Muscle of leg (tissue), 11 donors: ENCODE data around the gene ZNF280C. TPM values are rescaled to one million over a fixed set of nuclear protein-coding genes. Genes with fewer than 3 reads are reported as not detected.
"Not testable (repeated sequence)": the region's sequence is repeated elsewhere in the genome, so short reads cannot be mapped to it uniquely, and the experiment has no call there.

ENCODE experiments used
- DNase-seq: peaks from one replicate; pipeline ENCODE4 v3.0.0; 2013
- H3K27ac ChIP-seq: one replicate; pipeline ENCODE4 v1.5.1; 2013; ENCODE audit warnings: mild to moderate bottlenecking, low read length, control low read depth
- H3K27me3 ChIP-seq: one replicate; pipeline ENCODE4 v1.6.1; 2013; ENCODE audit warnings: low read length; ENCODE audit not compliant: control insufficient read depth, insufficient read depth
- H3K36me3 ChIP-seq: one replicate; pipeline ENCODE4 v1.6.1; 2013; ENCODE audit warnings: low read length; ENCODE audit not compliant: control insufficient read depth, insufficient read depth
- H3K4me1 ChIP-seq: one replicate; pipeline ENCODE4 v1.6.1; 2013; ENCODE audit warnings: low read length; ENCODE audit not compliant: control insufficient read depth, insufficient read depth
- H3K4me3 ChIP-seq: one replicate; pipeline ENCODE4 v1.5.1; 2013; ENCODE audit warnings: low read length, control low read depth
- H3K9me3 ChIP-seq: replicated peaks from 2 replicates; pipeline ENCODE4 v1.6.1; 2013; ENCODE audit warnings: low read depth, low read length; ENCODE audit not compliant: control insufficient read depth
- WGBS: methylation state at CpG from one replicate; pipeline ENCODE4 v1.1.5; 2013; ENCODE audit warnings: missing lambda C conversion rate; ENCODE audit not compliant: insufficient coverage; 5-methylcytosine and 5-hydroxymethylcytosine counted together
- polyA plus RNA-seq, 8 donors: library from polyadenylated mRNA; unstranded; fragments of 120-200 nt; gene quantifications; one replicate each; pipeline versions ENCODE4 v1.2.1 to v1.2.3, GENCODE V29; 2013; ENCODE audit warnings: inconsistent platforms in 1 of 8, low replicate concordance in 1 of 8; ENCODE audit not compliant: insufficient read length in 8 of 8, insufficient read depth in 1 of 8
- total RNA-seq: library from RNA; stranded (reverse); fragments of 120-200 nt; gene quantifications from one replicate; pipeline ENCODE4 v1.2.4, GENCODE V29; 2013

The ZNF280C gene
- total and polyA plus RNA-seq, 9 donors, result 3.9 to 8.3 (median 5.6) TPM

DNA sequence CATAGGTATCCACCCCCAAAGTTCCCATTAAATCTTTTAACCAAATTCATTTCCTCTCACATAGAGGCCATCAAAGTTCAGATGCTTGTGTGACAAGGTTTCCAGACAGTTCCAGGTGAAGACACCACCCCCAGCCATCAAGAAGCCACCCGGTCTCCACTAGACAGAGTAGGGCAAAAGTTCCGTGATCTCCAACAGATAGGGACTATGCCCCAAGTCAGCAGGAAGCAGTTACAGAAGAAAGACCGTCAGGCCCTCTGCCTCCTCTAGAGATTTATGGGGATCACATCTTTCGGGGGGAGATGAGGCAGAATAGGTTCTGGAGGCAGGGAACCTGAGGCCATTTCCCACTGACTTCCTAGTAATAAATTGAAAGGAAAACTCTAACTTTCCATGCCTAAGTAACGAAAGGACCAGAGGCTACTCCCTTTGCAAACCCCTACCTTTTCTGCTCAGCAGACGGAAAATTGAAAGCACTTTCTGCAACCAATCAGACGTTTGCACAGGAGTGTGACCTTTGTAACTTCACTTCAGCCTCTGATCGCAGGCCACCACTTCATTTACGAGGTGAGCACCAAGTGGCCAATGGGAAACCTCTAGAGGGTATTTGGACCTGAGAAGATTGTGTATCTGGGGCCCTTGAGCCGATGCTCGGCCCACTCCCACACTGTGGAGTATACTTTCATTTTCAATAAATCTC is 18.5 kb upstream of the ZNF280C start:
- DNase-seq, result no peak
- Histone ChIP-seq H3K27me3 (peaks cover 10% of the 10 kb centered on the region), H3K36me3 (no peaks in the 10 kb centered on the region), H3K4me3 (no peak overlapping the region), H3K9me3 (no peaks in the 10 kb centered on the region), H3K27ac (no peak overlapping the region), H3K4me1 (no peaks in the 10 kb centered on the region)
- 52% methylated on average over 7 of the region's 11 CpGs for WGBS

DNA sequence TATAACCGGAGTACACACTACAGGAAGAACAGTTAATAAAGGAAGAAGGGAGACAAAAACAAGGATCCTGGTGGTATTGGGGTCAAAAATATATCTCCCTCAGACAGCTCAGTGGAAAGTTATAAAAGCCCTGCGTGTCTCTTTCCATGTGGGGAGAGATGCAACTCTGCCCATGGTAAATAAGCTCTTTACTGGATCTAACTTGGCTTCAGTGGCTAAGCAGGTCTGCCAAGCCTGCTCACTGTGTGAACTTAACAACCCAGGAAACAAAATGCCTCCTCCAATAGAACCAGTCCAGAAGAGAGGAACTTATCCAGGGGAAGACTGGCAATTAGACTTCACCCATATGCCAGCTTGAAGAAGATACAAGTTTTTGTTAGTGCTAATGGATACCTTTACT is 17.0 kb upstream of the ZNF280C start:
- peaks cover 11% of the 10 kb centered on the region for H3K27me3 ChIP-seq
- no peak overlapping the region for H3K27ac ChIP-seq
- H3K4me1 ChIP-seq, result no peaks in the 10 kb centered on the region
- no peaks in the 10 kb centered on the region for H3K36me3 ChIP-seq
- DNase-seq, result no peak
- 40% methylated on average over 1 of the region's 2 CpGs for WGBS
- no peaks in the 10 kb centered on the region for H3K9me3 ChIP-seq
- no peak overlapping the region for H3K4me3 ChIP-seq

DNA sequence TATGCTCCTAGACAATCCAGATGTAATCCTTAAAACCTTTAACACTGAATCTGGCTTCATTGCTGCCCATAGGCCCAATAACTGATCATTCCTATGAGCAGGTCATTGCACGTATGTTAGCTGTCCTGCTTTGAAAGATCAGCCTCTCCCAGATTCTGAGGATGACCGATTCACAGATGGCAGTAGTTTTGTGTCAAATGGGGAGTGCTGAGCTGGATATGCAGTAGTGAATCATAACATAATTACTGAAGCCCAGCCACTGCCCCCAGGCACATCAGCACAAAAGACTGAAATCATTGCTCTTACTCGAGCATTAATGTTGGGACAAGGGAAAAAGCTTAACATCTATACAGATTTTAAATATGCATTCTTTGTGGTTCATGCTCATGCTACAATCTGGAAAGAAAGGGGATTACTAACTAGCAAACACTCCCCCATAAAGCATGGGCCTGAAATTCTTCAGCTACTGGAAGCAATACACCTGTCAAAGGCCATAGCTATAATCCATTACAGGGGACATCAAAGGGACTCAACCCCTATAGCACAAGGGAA is 16.4 kb upstream of the ZNF280C start:
- WGBS, result no CpG with 5 or more reads among the region's 3 CpGs
- Histone ChIP-seq H3K27ac (no peak overlapping the region), H3K27me3 (peaks cover 16% of the 10 kb centered on the region), H3K9me3 (no peaks in the 10 kb centered on the region), H3K4me3 (no peak overlapping the region), H3K36me3 (no peaks in the 10 kb centered on the region), H3K4me1 (no peaks in the 10 kb centered on the region)
- no peak for DNase-seq

DNA sequence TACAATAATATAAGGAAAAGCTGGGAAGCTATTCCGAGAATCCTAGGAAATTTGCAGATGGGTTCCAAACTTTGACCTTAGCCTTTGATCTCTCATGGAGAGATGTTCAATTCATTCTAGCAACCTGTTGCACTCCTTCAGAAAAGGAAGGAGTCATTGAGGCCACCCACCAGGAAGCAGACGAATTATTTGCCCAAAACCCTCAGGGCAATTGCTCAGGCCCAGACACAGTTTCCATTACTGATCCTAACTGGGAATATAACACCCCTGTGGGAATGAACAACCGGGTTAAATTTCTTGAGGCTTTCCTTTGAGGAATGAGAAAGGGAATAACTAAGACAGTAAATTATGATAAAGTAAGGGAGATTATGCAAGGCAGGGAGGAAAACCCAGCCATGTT is 13.5 kb upstream of the ZNF280C start:
- Histone ChIP-seq H3K36me3 (no peaks in the 10 kb centered on the region), H3K9me3 (no peaks in the 10 kb centered on the region), H3K4me1 (no peaks in the 10 kb centered on the region), H3K27me3 (peaks cover 13% of the 10 kb centered on the region), H3K27ac (no peak overlapping the region), H3K4me3 (no peak overlapping the region)
- no CpG with 5 or more reads among the region's 3 CpGs for WGBS
- no peak for DNase-seq

DNA sequence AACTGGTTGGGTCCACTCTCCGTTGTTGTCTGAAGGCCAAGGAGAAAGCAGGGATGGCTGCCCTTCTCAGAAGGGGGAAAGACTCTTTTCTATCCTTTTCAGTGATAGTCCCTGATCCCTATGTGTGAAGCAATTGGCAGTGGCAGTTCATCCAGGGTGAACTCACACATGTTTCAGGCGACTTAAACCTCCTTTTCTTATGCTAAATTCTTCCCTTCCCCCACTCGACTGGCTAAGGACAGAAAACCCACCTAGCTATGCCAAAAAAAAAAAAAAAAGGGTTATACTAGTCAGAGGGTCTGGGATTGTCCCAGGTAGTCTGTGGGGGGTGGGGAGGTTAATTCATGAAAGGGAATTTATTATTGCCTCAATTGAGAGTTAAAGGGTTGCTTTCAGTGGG is 12.2 kb upstream of the ZNF280C start:
- Histone ChIP-seq H3K4me3 (no peak overlapping the region), H3K36me3 (no peaks in the 10 kb centered on the region), H3K9me3 (no peaks in the 10 kb centered on the region), H3K27me3 (peaks cover 13% of the 10 kb centered on the region), H3K4me1 (no peaks in the 10 kb centered on the region), H3K27ac (no peak overlapping the region)
- no peak for DNase-seq
- no CpG with 5 or more reads among the region's 3 CpGs for WGBS

DNA sequence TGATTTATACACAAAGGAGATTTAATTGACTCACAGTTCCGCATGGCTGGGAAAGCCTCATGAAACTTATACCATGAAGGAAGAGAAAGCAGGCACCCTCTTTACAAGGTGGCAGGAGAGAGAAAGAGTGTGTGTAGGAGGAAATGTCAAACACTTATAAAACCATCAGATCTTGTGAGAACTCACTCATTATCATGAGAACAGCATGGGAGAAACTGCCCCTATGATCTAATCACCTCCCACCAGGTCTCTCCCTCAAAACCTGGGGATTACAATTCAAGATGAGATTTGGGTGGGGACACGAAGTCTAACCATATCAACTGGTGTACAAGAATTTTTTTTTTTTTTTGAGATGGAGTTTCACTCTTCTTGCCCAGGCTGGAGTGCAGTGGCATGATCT is 3.6 kb upstream of the ZNF280C start:
- H3K36me3 ChIP-seq, H3K27ac ChIP-seq, H3K4me3 ChIP-seq, H3K9me3 ChIP-seq, H3K4me1 ChIP-seq, DNase-seq, H3K27me3 ChIP-seq: not testable (repeated sequence)
- no CpG with 5 or more reads among the region's 2 CpGs for WGBS

DNA sequence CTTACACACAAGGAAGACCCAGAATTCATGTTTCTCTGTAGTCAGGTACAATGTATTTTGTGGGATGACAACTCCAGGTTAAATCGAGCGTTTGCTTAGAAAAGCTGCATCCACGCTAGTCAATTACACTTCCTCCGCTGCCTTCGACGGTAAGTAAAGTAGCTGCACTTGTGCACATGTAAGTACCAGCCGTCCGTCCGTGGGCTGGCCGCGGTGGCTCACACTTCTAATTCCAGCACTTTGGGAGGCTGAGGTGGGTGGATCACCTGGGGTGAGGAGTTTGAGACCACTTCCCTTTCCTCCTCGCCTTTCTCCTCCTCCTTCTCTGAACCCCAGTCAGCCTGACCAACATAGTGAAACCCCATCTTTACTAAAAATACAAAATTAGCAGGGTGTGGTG is 692 bp upstream of the ZNF280C start:
- 87% methylated on average over 6 of the region's 12 CpGs for WGBS
- H3K27me3 ChIP-seq, H3K27ac ChIP-seq, DNase-seq, H3K4me1 ChIP-seq, H3K4me3 ChIP-seq, H3K9me3 ChIP-seq, H3K36me3 ChIP-seq: not testable (repeated sequence)

DNA sequence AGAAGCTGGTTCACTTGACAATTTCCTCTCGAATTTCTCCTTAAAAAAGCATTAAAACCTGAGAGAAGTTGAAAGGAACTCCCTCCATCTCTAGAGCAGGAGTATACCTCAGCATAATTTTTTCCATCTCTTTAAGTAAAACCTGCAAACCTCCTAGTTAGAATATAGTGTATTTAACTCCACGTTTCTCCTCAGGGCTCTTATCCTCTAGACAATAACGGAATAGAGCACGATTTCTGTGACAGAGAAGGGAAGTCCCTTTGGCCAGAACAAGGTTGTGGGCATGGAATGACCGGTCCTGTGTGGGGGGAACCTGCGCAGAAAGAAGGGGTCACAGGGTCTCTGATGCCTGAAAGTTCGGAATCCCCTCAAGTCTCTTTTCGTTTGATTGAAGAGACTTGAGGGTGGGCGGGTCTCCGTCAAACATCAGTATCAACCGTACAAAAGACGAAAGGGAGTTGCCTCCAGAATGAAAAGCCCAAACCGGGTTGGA is 697 bp downstream of the ZNF280C start:
- peak overlapping the region; percentile 67 for H3K4me3 ChIP-seq
- H3K36me3 ChIP-seq, result no peaks in the 10 kb centered on the region
- DNase-seq, result peak; percentile 11
- H3K27ac ChIP-seq, result peak overlapping the region; percentile 91
- H3K4me1 ChIP-seq, result no peaks in the 10 kb centered on the region
- H3K9me3 ChIP-seq, result no peaks in the 10 kb centered on the region
- peaks cover 7% of the 10 kb centered on the region for H3K27me3 ChIP-seq
- 45% methylated on average over 9 of the region's 13 CpGs for WGBS

DNA sequence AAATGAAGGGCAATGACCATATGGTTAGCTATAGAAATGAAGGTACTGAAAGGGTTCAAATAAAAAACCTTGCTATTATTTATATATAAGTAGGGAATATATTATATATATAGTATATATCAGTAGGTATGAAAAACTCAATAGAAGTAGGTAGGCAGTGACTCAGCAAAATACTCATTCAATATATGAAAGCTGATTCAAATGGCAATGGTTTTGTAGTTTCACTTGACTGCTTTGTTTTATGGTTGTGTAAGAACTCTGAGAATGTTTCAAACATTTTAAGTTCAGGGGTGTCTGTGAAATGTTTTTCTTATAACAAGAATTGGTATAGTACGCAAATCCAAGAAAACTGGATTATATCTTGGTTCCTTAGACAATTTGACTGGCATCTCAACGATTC is 4.1 kb downstream of the ZNF280C start:
- peaks cover 4% of the 10 kb centered on the region for H3K27me3 ChIP-seq
- H3K4me3 ChIP-seq, result no peak overlapping the region
- H3K4me1 ChIP-seq, result no peaks in the 10 kb centered on the region
- WGBS, result no CpG with 5 or more reads among the region's 2 CpGs
- no peak overlapping the region for H3K27ac ChIP-seq
- H3K9me3 ChIP-seq, result no peaks in the 10 kb centered on the region
- no peaks in the 10 kb centered on the region for H3K36me3 ChIP-seq
- DNase-seq, result no peak

DNA sequence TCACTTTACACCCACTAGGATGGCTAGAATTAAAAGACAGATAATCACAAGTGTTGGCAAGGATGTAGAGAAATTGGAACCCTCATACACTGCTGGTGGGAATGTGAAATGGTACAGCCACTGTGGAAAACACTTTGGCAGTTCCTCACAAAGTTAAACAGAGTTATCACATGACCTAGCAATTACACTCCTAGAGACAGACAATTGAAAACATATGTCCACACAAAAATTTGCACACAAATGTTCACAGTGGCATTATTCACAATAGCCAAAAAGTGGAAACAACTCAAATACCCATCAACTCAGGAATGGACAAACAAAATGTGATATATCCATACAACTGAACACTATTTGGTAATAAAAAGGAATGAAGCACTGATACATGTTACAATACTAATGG is 5.7 kb downstream of the ZNF280C start:
- Histone ChIP-seq H3K27ac (no peak overlapping the region), H3K4me3 (no peak overlapping the region), H3K9me3 (no peaks in the 10 kb centered on the region), H3K4me1 (no peaks in the 10 kb centered on the region), H3K36me3 (no peaks in the 10 kb centered on the region), H3K27me3 (no peaks in the 10 kb centered on the region)
- DNase-seq, result peak; percentile 26
